Ovary (tissue), 3 donors: Measurements from ENCODE around the gene MECR.

Experiments used
- POLR2A ChIP-seq: fragments of 450-650 bp; IDR thresholded peaks from one replicate; pipeline ENCODE4 v1.6.1; 2017; ENCODE audit warnings: antibody characterized with exemption, mild to moderate bottlenecking, moderate library complexity
- TF ChIP-seq, protein P1 (sequence below), 3 donors: fragments of 450-650 bp in 2 of 3; fragments of 200-600 bp in 1 of 3; IDR thresholded peaks; one replicate each; pipeline versions ENCODE4 v1.5.1 to v1.8.0; 2016 to 2022; ENCODE audit warnings: antibody characterized with exemption in 3 of 3, mild to moderate bottlenecking in 1 of 3
- donor health status: DM: no; HTN: no; CAD: no.

DNA sequence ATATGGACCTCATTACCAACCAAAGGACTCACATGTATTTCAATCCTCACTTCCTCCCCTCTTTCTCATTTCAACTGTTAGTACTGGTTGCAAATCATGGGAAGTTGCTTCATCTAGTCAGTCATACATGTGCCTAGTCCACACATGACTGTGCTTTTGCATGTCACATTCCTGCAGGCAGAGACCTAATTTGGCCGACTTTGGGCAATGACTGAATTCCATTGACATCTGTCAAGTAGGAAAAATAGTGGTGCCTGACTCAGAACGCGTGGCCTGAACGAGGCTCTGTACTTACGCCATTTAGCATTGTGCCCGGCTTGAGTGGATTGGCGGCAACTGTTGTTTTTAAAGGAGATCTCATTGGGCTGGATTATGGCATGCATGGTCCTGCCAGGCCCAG is 23.6 kb upstream of the MECR start:
- TF ChIP-seq POLR2A = no peak
- TF ChIP-seq, protein P1, sequence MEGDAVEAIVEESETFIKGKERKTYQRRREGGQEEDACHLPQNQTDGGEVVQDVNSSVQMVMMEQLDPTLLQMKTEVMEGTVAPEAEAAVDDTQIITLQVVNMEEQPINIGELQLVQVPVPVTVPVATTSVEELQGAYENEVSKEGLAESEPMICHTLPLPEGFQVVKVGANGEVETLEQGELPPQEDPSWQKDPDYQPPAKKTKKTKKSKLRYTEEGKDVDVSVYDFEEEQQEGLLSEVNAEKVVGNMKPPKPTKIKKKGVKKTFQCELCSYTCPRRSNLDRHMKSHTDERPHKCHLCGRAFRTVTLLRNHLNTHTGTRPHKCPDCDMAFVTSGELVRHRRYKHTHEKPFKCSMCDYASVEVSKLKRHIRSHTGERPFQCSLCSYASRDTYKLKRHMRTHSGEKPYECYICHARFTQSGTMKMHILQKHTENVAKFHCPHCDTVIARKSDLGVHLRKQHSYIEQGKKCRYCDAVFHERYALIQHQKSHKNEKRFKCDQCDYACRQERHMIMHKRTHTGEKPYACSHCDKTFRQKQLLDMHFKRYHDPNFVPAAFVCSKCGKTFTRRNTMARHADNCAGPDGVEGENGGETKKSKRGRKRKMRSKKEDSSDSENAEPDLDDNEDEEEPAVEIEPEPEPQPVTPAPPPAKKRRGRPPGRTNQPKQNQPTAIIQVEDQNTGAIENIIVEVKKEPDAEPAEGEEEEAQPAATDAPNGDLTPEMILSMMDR (IDR thresholded peaks at IDR 0.05) = no peak
